D721Med (cell line): ENCODE measurements around the gene EEFSEC.

Source experiments
- DNase-seq: peaks from one replicate; pipeline ENCODE4 v3.0.0; 2011; ENCODE audit warnings: low spot score; ENCODE audit not compliant: insufficient read length
- FAIRE-seq: peaks from 2 replicates; lab custom pipeline; 2011; peaks lifted over from hg19 to GRCh38; lab: Jason Lieb, UNC
- CTCF ChIP-seq: IDR thresholded peaks from 2 replicates; pipeline ENCODE4 v1.5.1; 2012; ENCODE audit warnings: mild to moderate bottlenecking, control low read depth; ENCODE audit not compliant: insufficient read depth; ENCODE audit errors: missing control alignments

Gene EEFSEC

GRCh38 chr3:128242818-128243601, 89.7 kb downstream of the EEFSEC start:
- TF ChIP-seq CTCF: no peak
- FAIRE-seq (no peak), DNase-seq (no peak)

GRCh38 chr3:128243602-128244504, 90.6 kb downstream of the EEFSEC start:
- TF ChIP-seq CTCF: no peak
- DNase-seq (no peak), FAIRE-seq (no peak)

GRCh38 chr3:128245460-128245859, 92.2 kb downstream of the EEFSEC start:
- DNase-seq (no peak), FAIRE-seq (no peak)
- TF ChIP-seq CTCF: no peak

GRCh38 chr3:128247666-128248409, 94.6 kb downstream of the EEFSEC start:
- FAIRE-seq: no peak
- no peak for DNase-seq
- TF ChIP-seq CTCF: no peak

- TF ChIP-seq CTCF: no peak
- FAIRE-seq: no peak
- no peak for DNase-seq
Measured at GRCh38 chr3:128252083-128252482, 98.8 kb downstream of the EEFSEC start.

- DNase-seq (no peak), FAIRE-seq (no peak)
- TF ChIP-seq CTCF: no peak
Measured at GRCh38 chr3:128253150-128253549, 99.9 kb downstream of the EEFSEC start.
